ENCODE measurements around the gene PRKCSH.

The PRKCSH gene

GRCh38 chr19:11435833-11436313 is 438 bp downstream of the PRKCSH start:
- Histone ChIP-seq H3K9me3 (ENCODE audit: control insufficient read depth, insufficient read depth, low read depth, low read length) (no peaks in the 10 kb centered on the region), H3K27ac (ENCODE audit: extremely low read depth, low read depth, low read length) (peak overlapping the region; percentile 4; the same call in 1 of the 2 replicates), H3K4me1 (ENCODE audit: control insufficient read depth, insufficient read depth, low read length) (0 out of 2 replicates have a peak, but pooled peaks cover 4% of the 10 kb centered on the region), H3K36me3 (ENCODE audit: control insufficient read depth in 2 of 2, insufficient read depth in 1 of 2, low read length in 2 of 2) (peaks cover 22 to 33% of the 10 kb centered on the region in 2 experiments; a peak in 2 of 3 replicates), H3K4me3 (ENCODE audit: low read depth, low read length) (peak overlapping the region; percentile 91)
- ChIA-PET CTCF (interaction anchor here (0.6 to 4.3 kb wide), 17 partner anchors 8 to 344 kb away, joined by 3 to 66 read pairs (median 5); partner anchors contain the start of gene EPOR), POLR2A (interaction anchor here (1.0 to 2.3 kb wide), 8 partner anchors 20 to 142 kb away, joined by 3 to 27 read pairs (median 4); partner anchors contain the start of genes CCDC159, EPOR, SWSAP1 and TMEM205)
- TF ChIP-seq ZFP69B (tag by site-specific recombination; IDR thresholded peaks at IDR 0.05) (0 out of 2 replicates have a peak, but pooled peaks have one; percentile 5), ELK4 (IDR thresholded peaks at IDR 0.05; ENCODE audit: borderline replicate concordance, low read depth, low read length) (0 out of 2 replicates have a peak, but pooled peaks have one; percentile 8), ZNF501 (tag by site-specific recombination; IDR thresholded peaks at IDR 0.05) (0 out of 2 replicates have a peak, but pooled peaks have one; percentile 44), ZNF404 (tag by site-specific recombination; IDR thresholded peaks at IDR 0.05) (no peak)

- Histone ChIP-seq H3K27ac (ENCODE audit: extremely low read depth, low read depth, low read length) (no peak overlapping the region), H3K36me3 (ENCODE audit: control insufficient read depth in 2 of 2, insufficient read depth in 1 of 2, low read length in 2 of 2) (peaks cover 30 to 54% of the 10 kb centered on the region in 2 experiments; a peak in 2 of 3 replicates), H3K9me3 (ENCODE audit: control insufficient read depth, insufficient read depth, low read depth, low read length) (no peaks in the 10 kb centered on the region), H3K4me3 (ENCODE audit: low read depth, low read length) (no peak overlapping the region), H3K4me1 (ENCODE audit: control insufficient read depth, insufficient read depth, low read length) (0 out of 2 replicates have a peak, but pooled peaks cover 4% of the 10 kb centered on the region)
- ChIA-PET CTCF (interaction anchor here (4.3 kb wide), 1 partner anchor 56 kb away, joined by 66 read pairs; the partner anchor contains the start of gene EPOR), POLR2A (no interaction called here)
- no peak for TF ChIP-seq ZNF350 (tag by site-specific recombination; IDR thresholded peaks at IDR 0.05)
- no peak for TF ChIP-seq ZFHX2 (tag by site-specific recombination; conservative IDR thresholded peaks at IDR 0.05)
- no peak for TF ChIP-seq KLF10 (tag by site-specific recombination; IDR thresholded peaks at IDR 0.05)
- TF ChIP-seq ZBTB17 (tag by site-specific recombination; IDR thresholded peaks at IDR 0.05): no peak
- TF ChIP-seq PBX3 (CRISPR knock-in tag; IDR thresholded peaks at IDR 0.05): no peak
- no peak for TF ChIP-seq KLF16 (tag by site-specific recombination; IDR thresholded peaks at IDR 0.05)
- no peak for TF ChIP-seq ZNF10 (tag by site-specific recombination; IDR thresholded peaks at IDR 0.05)
- TF ChIP-seq ZNF747 (tag by site-specific recombination; IDR thresholded peaks at IDR 0.05): no peak
- TF ChIP-seq ZNF175 (tag by site-specific recombination; IDR thresholded peaks at IDR 0.05): no peak
- no peak for TF ChIP-seq YY2 (tag by site-specific recombination; IDR thresholded peaks at IDR 0.05)
- no peak for TF ChIP-seq ZFP3 (tag by site-specific recombination; IDR thresholded peaks at IDR 0.05; ENCODE audit: low read depth)
- TF ChIP-seq ZNF704 (tag by site-specific recombination; IDR thresholded peaks at IDR 0.05): no peak
- no peak for TF ChIP-seq ZNF580 (tag by site-specific recombination; IDR thresholded peaks at IDR 0.05)
- no peak for TF ChIP-seq PRDM1 (tag by site-specific recombination; IDR thresholded peaks at IDR 0.05)
- no peak for TF ChIP-seq AEBP2 (tag by site-specific recombination; IDR thresholded peaks at IDR 0.05; ENCODE audit: borderline replicate concordance)
- TF ChIP-seq ZNF169 (tag by site-specific recombination; IDR thresholded peaks at IDR 0.05): no peak
- TF ChIP-seq ZNF311 (tag by site-specific recombination; IDR thresholded peaks at IDR 0.05; ENCODE audit: borderline replicate concordance): no peak
- TF ChIP-seq ZSCAN4 (tag by site-specific recombination; IDR thresholded peaks at IDR 0.05): no peak
- no peak for TF ChIP-seq ZNF362 (tag by site-specific recombination; IDR thresholded peaks at IDR 0.05)
- TF ChIP-seq ZBTB10 (tag by site-specific recombination; IDR thresholded peaks at IDR 0.05): no peak
Measured at GRCh38 chr19:11437955-11438354, 2.5 kb downstream of the PRKCSH start.
